Mesendoderm (in vitro differentiated cells): ENCODE results near the gene WDR36.

ENCODE experiments used
- DNase-seq: peaks from one replicate; pipeline ENCODE4 v3.0.0; 2013
- H2AK5ac ChIP-seq: 2 replicates; pipeline ENCODE4 v1.6.1; 2013; ENCODE audit warnings: low read length, inconsistent platforms
- H2BK120ac ChIP-seq: 2 replicates; pipeline ENCODE4 v1.6.1; 2013; ENCODE audit warnings: low read depth, mild to moderate bottlenecking, low read length, moderate library complexity, mixed read lengths
- H2BK15ac ChIP-seq: replicated peaks from 2 replicates; pipeline ENCODE4 v1.6.1; 2013; ENCODE audit warnings: low read depth, mild to moderate bottlenecking, moderate library complexity
- H2BK5ac ChIP-seq: 2 replicates; pipeline ENCODE4 v1.6.1; 2013; ENCODE audit warnings: low read length, inconsistent platforms
- H3K18ac ChIP-seq: 2 replicates; pipeline ENCODE4 v1.6.1; 2013; ENCODE audit warnings: mild to moderate bottlenecking, low read length, mixed read lengths
- H3K23ac ChIP-seq: one replicate; pipeline ENCODE4 v1.6.1; 2013; ENCODE audit warnings: low read length
- H3K27ac ChIP-seq: 2 replicates; pipeline ENCODE4 v1.5.1; 2013; ENCODE audit warnings: low read depth, mild to moderate bottlenecking, inconsistent platforms, low read length, moderate library complexity
- H3K27me3 ChIP-seq: 2 replicates; pipeline ENCODE4 v1.6.1; 2013; ENCODE audit warnings: low read length, control low read depth, mild to moderate bottlenecking, inconsistent platforms; ENCODE audit not compliant: insufficient read depth, poor library complexity
- H3K36me3 ChIP-seq: 2 replicates; pipeline ENCODE4 v1.6.1; 2013; ENCODE audit warnings: low read length, inconsistent platforms; ENCODE audit not compliant: control insufficient read depth, insufficient read depth
- H3K4ac ChIP-seq: one replicate; pipeline ENCODE4 v1.6.1; 2013; ENCODE audit warnings: low read depth, mild to moderate bottlenecking, low read length, moderate library complexity
- H3K4me1 ChIP-seq: 2 replicates; pipeline ENCODE4 v1.6.1; 2013; ENCODE audit warnings: low read depth, low read length, inconsistent platforms; ENCODE audit not compliant: control insufficient read depth
- H3K4me2 ChIP-seq: 2 replicates; pipeline ENCODE4 v1.6.1; 2013; ENCODE audit warnings: low read length
- H3K4me3 ChIP-seq: 2 replicates; pipeline ENCODE4 v1.5.1; 2013; ENCODE audit warnings: mild to moderate bottlenecking, low read length
- H3K56ac ChIP-seq: one replicate; pipeline ENCODE4 v1.6.1; 2013; ENCODE audit warnings: low read length
- H3K79me1 ChIP-seq: 2 replicates; pipeline ENCODE4 v1.6.1; 2013; ENCODE audit warnings: low read length, inconsistent platforms
- H3K79me2 ChIP-seq: 2 replicates; pipeline ENCODE4 v1.6.1; 2013; ENCODE audit warnings: mild to moderate bottlenecking, low read length; ENCODE audit not compliant: control insufficient read depth, insufficient read depth
- H3K9ac ChIP-seq: 2 replicates; pipeline ENCODE4 v1.6.1; 2013; ENCODE audit warnings: low read length, inconsistent platforms
- H4K5ac ChIP-seq: one replicate; pipeline ENCODE4 v1.6.1; 2013; ENCODE audit warnings: low read length
- H4K8ac ChIP-seq: one replicate; pipeline ENCODE4 v1.6.1; 2013; ENCODE audit warnings: low read depth, mild to moderate bottlenecking, control low read depth, low read length, moderate library complexity
- WGBS: extraction: QIAGEN DNeasy Blood & Tissue Kit; methylation state at CpG from one replicate; pipeline ENCODE4 v1.1.7; 2013; ENCODE audit warnings: low lambda C conversion rate, missing lambda C conversion rate; ENCODE audit not compliant: insufficient coverage; ENCODE audit errors: extremely low coverage; 5-methylcytosine and 5-hydroxymethylcytosine counted together

Gene WDR36

DNA sequence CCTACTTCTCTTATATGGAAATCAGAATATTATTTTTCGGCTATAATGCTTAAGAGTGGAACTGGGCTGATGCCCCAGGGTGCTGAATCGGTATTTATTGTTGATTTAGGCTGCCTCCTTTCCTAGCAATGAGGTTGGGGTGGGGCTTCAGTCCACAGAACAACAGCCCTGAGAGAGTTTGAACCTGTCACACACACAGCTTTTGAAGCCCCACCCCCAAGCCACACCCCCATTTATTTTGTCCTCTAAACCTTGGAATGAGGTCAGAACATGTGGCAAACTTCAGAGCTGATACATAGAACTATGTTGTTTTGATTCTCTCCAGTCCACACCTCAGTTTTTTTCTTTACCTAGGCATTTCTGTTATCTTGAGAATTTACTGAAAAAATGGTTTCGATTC, 80.4 kb downstream of the WDR36 start:
- no CpG with 5 or more reads among the region's 3 CpGs for WGBS
- Histone ChIP-seq H3K79me1 (no peaks in the 10 kb centered on the region), H3K27me3 (no peaks in the 10 kb centered on the region), H2AK5ac (no peak overlapping the region), H3K36me3 (no peaks in the 10 kb centered on the region), H3K56ac (no peak overlapping the region), H3K79me2 (no peaks in the 10 kb centered on the region), H3K9ac (no peak overlapping the region), H3K4ac (no peak overlapping the region), H3K27ac (no peak overlapping the region), H3K23ac (no peak overlapping the region), H2BK120ac (no peak overlapping the region), H3K4me1 (no peaks in the 10 kb centered on the region), H3K18ac (no peak overlapping the region), H2BK5ac (no peak overlapping the region), H3K4me2 (no peak overlapping the region), H4K8ac (no peak overlapping the region), H4K5ac (no peak overlapping the region), H3K4me3 (no peak overlapping the region), H2BK15ac (no peak overlapping the region)
- DNase-seq = peak; percentile 37

DNA sequence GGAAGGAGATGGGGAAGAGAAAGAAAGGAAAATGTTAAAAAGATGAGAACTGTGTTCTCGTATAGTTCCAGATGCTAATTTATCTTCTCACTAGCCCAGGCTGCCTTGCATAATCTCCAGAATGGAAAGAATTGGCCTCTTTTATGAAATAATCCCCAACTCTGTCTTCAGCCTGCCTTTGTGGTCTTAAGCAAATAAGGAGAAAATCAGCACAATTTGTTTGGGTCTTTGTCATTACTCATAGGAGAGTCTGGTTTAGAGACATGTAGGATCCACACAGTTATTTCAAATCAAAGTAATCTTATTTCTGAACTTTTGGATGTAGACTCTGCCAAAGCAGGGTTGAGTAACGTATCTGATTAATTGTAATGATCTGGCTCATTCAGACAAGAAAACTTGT, 81.3 kb downstream of the WDR36 start:
- WGBS = no CpG with 5 or more reads among the region's 2 CpGs
- Histone ChIP-seq H3K23ac (no peak overlapping the region), H2BK15ac (no peak overlapping the region), H3K79me2 (no peaks in the 10 kb centered on the region), H3K27me3 (no peaks in the 10 kb centered on the region), H3K56ac (no peak overlapping the region), H4K8ac (no peak overlapping the region), H2BK5ac (no peak overlapping the region), H4K5ac (no peak overlapping the region), H3K9ac (no peak overlapping the region), H2AK5ac (no peak overlapping the region), H2BK120ac (no peak overlapping the region), H3K18ac (no peak overlapping the region), H3K4me2 (no peak overlapping the region), H3K79me1 (no peaks in the 10 kb centered on the region), H3K4ac (no peak overlapping the region), H3K36me3 (no peaks in the 10 kb centered on the region), H3K27ac (no peak overlapping the region), H3K4me3 (no peak overlapping the region), H3K4me1 (no peaks in the 10 kb centered on the region)
- no peak for DNase-seq
